ENCODE measurements around the gene SRPX2. TPM values are rescaled to one million over a fixed set of nuclear protein-coding genes. Genes with fewer than 3 reads are reported as not detected.

Gene SRPX2
- total RNA-seq, 4 donors from 2014 or later = 8.1 to 17.6 (median 8.7) TPM

GRCh38 chrX:100654261-100654660, 10.3 kb downstream of the SRPX2 start:
- TF ChIP-seq CTCF (IDR thresholded peaks at IDR 0.05) (no peak), POLR2A (IDR thresholded peaks at IDR 0.05) (no peak)
- DNase-seq (ENCODE audit: low spot score in 2 of 2) = no peak
- intact Hi-C loops (cut with DNase I; ENCODE audit: low total_unique reads) = no loop called here
- 23 to 49% methylated on average over 3 of the region's 3 CpGs for WGBS, 2 donors
- H3K4me3 ChIP-seq (ENCODE audit: low read depth, poor library complexity, severe bottlenecking) = no peak overlapping the region

- TF ChIP-seq CTCF (IDR thresholded peaks at IDR 0.05) (no peak), POLR2A (IDR thresholded peaks at IDR 0.05) (no peak)
- intact Hi-C loops (cut with DNase I; ENCODE audit: low total_unique reads) = no loop called here
- no peak for DNase-seq (ENCODE audit: low spot score in 2 of 2)
- WGBS, 2 donors = 43 to 44% methylated on average over 3 of the region's 3 CpGs
- H3K4me3 ChIP-seq (ENCODE audit: low read depth, poor library complexity, severe bottlenecking) = no peak overlapping the region
Measured at GRCh38 chrX:100658941-100659381, 15.0 kb downstream of the SRPX2 start.

GRCh38 chrX:100659431-100660137, 15.6 kb downstream of the SRPX2 start:
- intact Hi-C loops (cut with DNase I; ENCODE audit: low total_unique reads) = no loop called here
- H3K4me3 ChIP-seq (ENCODE audit: low read depth, poor library complexity, severe bottlenecking) = no peak overlapping the region
- DNase-seq (ENCODE audit: low spot score in 2 of 2) = no peak
- WGBS, 2 donors = 63 to 76% methylated on average over 3 to 4 of the region's 4 CpGs
- TF ChIP-seq CTCF (IDR thresholded peaks at IDR 0.05) = no peak
- TF ChIP-seq POLR2A (IDR thresholded peaks at IDR 0.05) = no peak

GRCh38 chrX:100662170-100662569, 18.2 kb downstream of the SRPX2 start:
- H3K4me3 ChIP-seq (ENCODE audit: low read depth, poor library complexity, severe bottlenecking) = no peak overlapping the region
- WGBS, 2 donors = 90 to 93% methylated on average over 13 of the region's 13 CpGs
- DNase-seq (ENCODE audit: low spot score in 2 of 2) = no peak
- no peak for TF ChIP-seq CTCF (IDR thresholded peaks at IDR 0.05)
- TF ChIP-seq POLR2A (IDR thresholded peaks at IDR 0.05) = no peak
- intact Hi-C loops (cut with DNase I; ENCODE audit: low total_unique reads) = no loop called here

- intact Hi-C loops (cut with DNase I; ENCODE audit: low total_unique reads) = no loop called here
- DNase-seq (ENCODE audit: low spot score in 2 of 2) = no peak
- 76 to 86% methylated on average over 4 of the region's 4 CpGs for WGBS, 2 donors
- no peak overlapping the region for H3K4me3 ChIP-seq (ENCODE audit: low read depth, poor library complexity, severe bottlenecking)
- TF ChIP-seq CTCF (IDR thresholded peaks at IDR 0.05) = no peak
- TF ChIP-seq POLR2A (IDR thresholded peaks at IDR 0.05) = no peak
Measured at GRCh38 chrX:100662796-100663195, 18.8 kb downstream of the SRPX2 start.

GRCh38 chrX:100663642-100664041, 19.6 kb downstream of the SRPX2 start:
- no peak for DNase-seq (ENCODE audit: low spot score in 2 of 2)
- intact Hi-C loops (cut with DNase I; ENCODE audit: low total_unique reads) = no loop called here
- H3K4me3 ChIP-seq (ENCODE audit: low read depth, poor library complexity, severe bottlenecking) = no peak overlapping the region
- TF ChIP-seq POLR2A (IDR thresholded peaks at IDR 0.05) (no peak), CTCF (IDR thresholded peaks at IDR 0.05) (no peak)
- WGBS, 2 donors = 38 to 40% methylated on average over 2 of the region's 2 CpGs
